Superior temporal gyrus (tissue), 1 donor: ENCODE measurements around the gene CUBN.

Source experiments
- DNase-seq: peaks from one replicate; pipeline ENCODE4 v3.0.0-alpha.2; 2016; ENCODE audit errors: extremely low spot score

CUBN gene

GRCh38 chr10:17129741-17130140 is at the start of gene CUBN:
CUBN (minus strand) TSS chr10:17129811; CDS start chr10:17129765, 46 bp downstream.
- no peak for DNase-seq

- no peak for DNase-seq
These were observed 49.4 kb upstream of the CUBN start for GRCh38 chr10:17179002-17179401.

GRCh38 chr10:17178006-17178405 is 48.4 kb upstream of the CUBN start:
- no peak for DNase-seq

GRCh38 chr10:17177014-17177413 is 47.4 kb upstream of the CUBN start:
- no peak for DNase-seq

- DNase-seq, result no peak
These were observed 46.5 kb upstream of the CUBN start for GRCh38 chr10:17176091-17176490.

- no peak for DNase-seq
These were observed 45.9 kb upstream of the CUBN start for GRCh38 chr10:17175551-17175950.

GRCh38 chr10:17174626-17175025 is 45.0 kb upstream of the CUBN start:
- DNase-seq, result no peak

- no peak for DNase-seq
These were observed 41.6 kb upstream of the CUBN start for GRCh38 chr10:17171141-17171641.

- no peak for DNase-seq
These were observed 40.2 kb upstream of the CUBN start for GRCh38 chr10:17169803-17170202.

GRCh38 chr10:17166699-17167098 is 37.1 kb upstream of the CUBN start:
- no peak for DNase-seq

GRCh38 chr10:17162828-17163227 is 33.2 kb upstream of the CUBN start:
- no peak for DNase-seq

- DNase-seq, result no peak
These were observed 32.2 kb upstream of the CUBN start for GRCh38 chr10:17161775-17162174.

GRCh38 chr10:17157024-17157423 is 27.4 kb upstream of the CUBN start:
- no peak for DNase-seq

GRCh38 chr10:17155826-17156225 is 26.2 kb upstream of the CUBN start:
- DNase-seq, result no peak

GRCh38 chr10:17154116-17154515 is 24.5 kb upstream of the CUBN start:
- no peak for DNase-seq

GRCh38 chr10:17153321-17153720 is 23.7 kb upstream of the CUBN start:
- DNase-seq, result no peak

GRCh38 chr10:17151716-17152115 is 22.1 kb upstream of the CUBN start:
- DNase-seq, result no peak

- DNase-seq, result no peak
These were observed 18.4 kb upstream of the CUBN start for GRCh38 chr10:17147884-17148489.

GRCh38 chr10:17146892-17147291 is 17.3 kb upstream of the CUBN start:
- no peak for DNase-seq

- no peak for DNase-seq
These were observed 15.6 kb upstream of the CUBN start for GRCh38 chr10:17145239-17145638.

- no peak for DNase-seq
These were observed 15.1 kb upstream of the CUBN start for GRCh38 chr10:17144757-17145156.

- no peak for DNase-seq
These were observed 14.4 kb upstream of the CUBN start for GRCh38 chr10:17144032-17144431.

GRCh38 chr10:17143055-17143690 is 13.6 kb upstream of the CUBN start:
- no peak for DNase-seq
